Activated CD4-positive, alpha-beta T cell treated with anti-CD3 and anti-CD28 coated beads, Interleukin-2, Interleukin-4, amounts not matched to agents 100 ng/mL and 50 ng/mL, durations not matched to agents 16 hours and 8 hours (primary cell): ENCODE data around the gene PLB1.

Source experiments
- DNase-seq: peaks from one replicate; pipeline ENCODE4 v3.0.0-alpha.2; 2020; ENCODE audit warnings: low spot score

PLB1 gene

DNA sequence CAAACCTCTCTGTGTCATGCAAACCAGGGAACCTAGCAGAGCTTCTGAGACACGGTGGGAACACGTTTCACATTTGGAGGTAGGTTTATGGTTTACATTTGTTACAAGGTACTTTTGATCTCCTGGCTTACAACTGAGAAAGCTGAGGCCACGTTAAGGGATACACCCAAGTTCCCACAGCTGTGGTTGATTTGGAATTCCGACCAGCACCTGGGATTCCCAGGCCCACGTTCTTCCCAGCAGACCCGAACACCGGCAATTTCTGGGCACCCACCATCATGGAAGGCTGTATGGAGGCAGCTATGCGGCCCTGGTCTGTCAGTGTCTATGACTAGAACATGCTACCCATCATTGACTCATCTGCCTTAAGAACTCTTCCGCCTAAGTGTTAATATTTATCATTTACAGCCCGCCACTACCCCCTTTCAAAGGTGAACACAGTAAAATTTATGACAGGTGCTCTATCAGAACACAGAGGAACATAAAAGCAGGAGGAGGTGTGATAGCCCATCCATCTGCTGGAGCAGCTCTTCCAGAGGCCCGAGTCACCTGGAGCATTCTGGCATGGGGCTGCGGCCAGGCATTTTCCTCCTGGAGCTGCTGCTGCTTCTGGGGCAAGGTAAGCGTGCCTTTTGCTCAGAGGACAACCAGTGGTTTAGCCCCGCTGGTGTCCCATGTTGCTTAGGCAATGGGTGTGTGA lies at the start of gene PLB1:
Gene PLB1, plus strand, starts transcription at position 510 of the 700 bp plus-strand sequence. Its CDS starts 55 bp downstream, at position 565.
- no peak for DNase-seq

GRCh38 chr2:28446531-28446930 lies 49.3 kb upstream of the PLB1 start:
- DNase-seq = no peak

- DNase-seq = no peak
Measured at GRCh38 chr2:28447086-28447485, 48.8 kb upstream of the PLB1 start.

GRCh38 chr2:28447943-28448792 lies 47.7 kb upstream of the PLB1 start:
- peak; percentile 74 for DNase-seq

- no peak for DNase-seq
Measured at GRCh38 chr2:28448793-28449100, 47.1 kb upstream of the PLB1 start.

DNA sequence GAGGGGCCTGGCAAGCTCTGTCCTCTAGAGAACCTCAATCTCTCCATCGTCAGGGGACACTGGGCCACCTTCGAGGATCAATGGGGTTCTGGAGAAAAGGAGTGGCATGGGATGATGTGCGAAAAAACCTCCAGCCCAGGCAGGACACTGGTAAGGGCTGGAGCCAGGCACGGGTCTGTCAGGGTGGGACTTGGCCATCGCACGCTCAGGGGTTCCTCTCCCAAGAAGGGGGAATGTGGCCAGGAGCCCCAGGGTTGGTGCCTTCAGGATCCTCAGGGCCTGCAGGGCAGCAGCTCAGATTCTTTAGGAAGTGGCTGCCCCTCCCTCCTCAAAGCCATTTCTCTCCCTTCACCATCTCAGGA lies 46.8 kb upstream of the PLB1 start:
- no peak for DNase-seq

DNA sequence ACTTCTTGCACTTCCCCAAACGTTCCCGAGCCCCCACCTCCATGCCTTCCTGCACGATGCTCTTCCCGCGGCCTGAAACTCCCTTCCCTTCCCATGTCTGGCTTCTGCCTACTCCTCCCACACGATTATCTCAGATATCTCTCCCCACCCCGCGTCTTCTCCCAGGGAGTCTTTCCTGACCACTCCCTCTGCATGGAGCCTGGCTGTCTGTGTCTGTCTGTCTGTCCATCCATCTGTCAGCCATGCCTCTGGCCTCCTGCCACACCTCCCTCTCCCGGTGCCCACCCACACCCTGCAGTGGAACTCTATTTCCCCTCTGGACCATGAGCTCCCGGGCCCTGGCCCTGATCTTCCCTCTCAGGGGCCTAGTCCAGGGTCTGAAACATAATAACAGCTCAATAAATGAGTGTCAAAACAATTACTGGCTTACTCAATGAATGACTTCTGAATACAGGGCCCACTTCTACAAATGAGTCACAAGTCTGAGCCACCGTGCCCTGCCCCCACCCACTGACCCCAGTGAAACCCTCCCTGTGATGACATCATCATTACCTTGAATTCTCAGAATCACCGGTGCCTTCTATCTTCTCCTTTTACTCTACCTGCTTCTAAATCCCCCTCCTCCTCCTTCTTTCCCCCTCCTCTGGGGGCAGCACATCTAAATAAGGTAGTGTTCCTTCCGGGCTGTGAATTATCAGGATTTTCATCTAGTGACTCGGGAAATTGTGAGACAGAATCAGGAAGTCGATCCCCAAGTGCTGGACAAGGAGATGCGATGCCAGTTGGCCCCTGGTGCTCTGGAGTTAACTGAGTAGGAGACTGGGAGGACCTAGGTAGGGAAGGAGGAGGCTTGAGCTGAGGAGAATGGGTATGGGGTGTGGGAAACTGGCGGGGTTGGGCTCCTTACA lies 46.1 kb upstream of the PLB1 start:
- DNase-seq = peak; percentile 93

- no peak for DNase-seq
Measured at GRCh38 chr2:28450901-28451565, 44.8 kb upstream of the PLB1 start.

GRCh38 chr2:28451793-28452533 lies 43.9 kb upstream of the PLB1 start:
- no peak for DNase-seq

GRCh38 chr2:28452534-28453081 lies 43.3 kb upstream of the PLB1 start:
- DNase-seq = peak; percentile 83

GRCh38 chr2:28453396-28453795 lies 42.5 kb upstream of the PLB1 start:
- no peak for DNase-seq

- no peak for DNase-seq
Measured at GRCh38 chr2:28454016-28454930, 41.6 kb upstream of the PLB1 start.

DNA sequence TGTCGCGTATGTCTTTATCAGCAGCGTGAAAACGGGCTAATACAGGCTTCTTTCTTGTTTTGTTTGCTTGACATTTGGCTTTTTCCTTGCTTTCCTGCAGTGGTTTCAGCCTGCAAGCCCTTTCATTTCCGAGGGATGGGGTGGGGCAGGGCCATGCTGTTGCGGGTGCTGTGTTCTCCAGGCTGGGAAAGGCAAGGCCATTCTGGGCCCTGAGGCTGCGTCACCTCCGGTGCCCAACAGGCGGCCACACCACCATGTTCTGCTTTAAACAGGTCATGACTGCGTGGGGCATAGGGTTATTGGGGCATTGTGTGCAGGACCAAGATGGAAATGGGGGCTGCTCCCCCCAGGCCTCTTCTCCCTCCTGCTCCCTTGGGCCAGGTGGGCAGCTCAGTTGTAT lies 38.6 kb upstream of the PLB1 start:
- DNase-seq = no peak

GRCh38 chr2:28461056-28461455 lies 34.8 kb upstream of the PLB1 start:
- DNase-seq = no peak

- no peak for DNase-seq
Measured at GRCh38 chr2:28462122-28462521, 33.7 kb upstream of the PLB1 start.

- DNase-seq = no peak
Measured at GRCh38 chr2:28463211-28463816, 32.5 kb upstream of the PLB1 start.

- no peak for DNase-seq
Measured at GRCh38 chr2:28463893-28464292, 32.0 kb upstream of the PLB1 start.

GRCh38 chr2:28465148-28465885 lies 30.5 kb upstream of the PLB1 start:
- DNase-seq = peak; percentile 50

DNA sequence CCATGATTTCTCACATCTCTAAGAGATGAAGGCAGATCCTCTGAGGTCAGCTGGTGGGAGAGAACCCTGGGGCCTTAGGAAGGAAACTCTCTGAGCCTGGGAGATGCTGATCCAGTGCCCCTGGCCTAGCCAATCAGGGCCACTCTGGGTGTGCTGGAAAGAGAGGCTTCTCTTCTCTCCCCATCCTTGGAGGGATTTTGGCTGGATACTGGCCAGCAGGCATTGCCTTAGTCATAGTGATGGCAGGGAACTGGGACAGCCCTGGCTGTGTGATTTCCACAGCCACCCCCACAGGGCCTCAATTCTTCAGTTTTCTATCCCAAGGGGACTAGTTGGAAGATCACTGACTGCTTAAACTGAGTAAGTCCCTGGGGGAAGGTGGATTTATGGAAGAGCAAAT lies 26.6 kb upstream of the PLB1 start:
- DNase-seq = no peak
